SK-N-SH (cell line): ENCODE results near the gene CASP6.

Source experiments
- ELF1 ChIP-seq: IDR thresholded peaks from 2 replicates; pipeline ENCODE4 v1.4.0; 2012
- FOXM1 ChIP-seq: IDR thresholded peaks from 2 replicates; pipeline ENCODE4 v1.4.0; 2012; ENCODE audit warnings: low read depth, mild to moderate bottlenecking
- RAD21 ChIP-seq: IDR thresholded peaks from 2 replicates; pipeline ENCODE4 v1.6.1; 2012; ENCODE audit warnings: mild to moderate bottlenecking, low read length

- TF ChIP-seq RAD21 (no peak), FOXM1 (no peak), ELF1 (no peak)
Observed at GRCh38 chr4:109676886-109677285, 26.4 kb downstream of the CASP6 start.
